Measurements from ENCODE around the gene DSCAML1. TPM values are rescaled to one million over a fixed set of nuclear protein-coding genes. Genes with fewer than 3 reads are reported as not detected.

The DSCAML1 gene
- total RNA-seq, 2 experiments from 2014 or later: 0.29 to 0.67 TPM

DNA sequence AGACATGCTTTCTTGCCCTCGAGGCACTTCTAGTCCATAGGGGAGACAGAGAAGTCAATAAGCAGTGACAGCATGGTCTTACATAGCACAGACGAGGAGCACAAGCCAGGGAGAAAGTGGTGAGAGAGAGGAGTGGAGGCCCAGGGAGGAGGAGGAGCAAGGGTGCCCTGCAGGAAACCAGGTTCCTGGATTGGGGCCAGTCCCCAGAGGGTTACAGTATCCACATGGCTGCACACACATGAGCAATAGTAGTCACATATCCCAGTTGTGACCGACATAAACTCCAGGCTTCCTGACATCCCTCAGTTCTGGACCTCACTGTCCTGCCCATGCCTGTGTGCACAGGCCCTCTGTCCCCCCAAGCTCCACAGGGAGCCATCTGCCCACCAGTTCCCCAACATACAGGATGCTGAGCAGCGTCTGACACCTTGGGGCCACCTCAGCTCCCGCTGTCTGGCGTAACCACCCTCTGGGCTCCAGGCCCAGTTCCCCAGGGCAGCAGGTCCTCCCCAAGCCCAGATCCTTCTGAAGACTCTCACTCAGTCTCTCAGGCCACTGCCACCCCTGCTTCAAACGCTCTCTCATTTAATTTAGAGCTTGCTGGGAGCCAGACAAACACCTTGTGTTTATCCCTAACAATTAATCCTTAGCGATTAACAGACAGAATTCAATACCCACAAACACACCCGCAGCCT is 53.7 kb downstream of the DSCAML1 start:
- H3K36me3 Mint-ChIP-seq: no peaks in the 10 kb centered on the region
- no peak overlapping the region for H3K27ac Mint-ChIP-seq
- H3K4me1 Mint-ChIP-seq (ENCODE audit: low read depth): no peaks in the 10 kb centered on the region
- DNase-seq: peak; percentile 10
- H3K4me3 Mint-ChIP-seq: no peak overlapping the region
- ChIA-PET POLR2A (no interaction called here), CTCF (no interaction called here)
- H3K9me3 Mint-ChIP-seq: no peaks in the 10 kb centered on the region
- peaks cover 24% of the 10 kb centered on the region for H3K27me3 Mint-ChIP-seq
- intact Hi-C loops (cut with micrococcal nuclease): no loop called here

DNA sequence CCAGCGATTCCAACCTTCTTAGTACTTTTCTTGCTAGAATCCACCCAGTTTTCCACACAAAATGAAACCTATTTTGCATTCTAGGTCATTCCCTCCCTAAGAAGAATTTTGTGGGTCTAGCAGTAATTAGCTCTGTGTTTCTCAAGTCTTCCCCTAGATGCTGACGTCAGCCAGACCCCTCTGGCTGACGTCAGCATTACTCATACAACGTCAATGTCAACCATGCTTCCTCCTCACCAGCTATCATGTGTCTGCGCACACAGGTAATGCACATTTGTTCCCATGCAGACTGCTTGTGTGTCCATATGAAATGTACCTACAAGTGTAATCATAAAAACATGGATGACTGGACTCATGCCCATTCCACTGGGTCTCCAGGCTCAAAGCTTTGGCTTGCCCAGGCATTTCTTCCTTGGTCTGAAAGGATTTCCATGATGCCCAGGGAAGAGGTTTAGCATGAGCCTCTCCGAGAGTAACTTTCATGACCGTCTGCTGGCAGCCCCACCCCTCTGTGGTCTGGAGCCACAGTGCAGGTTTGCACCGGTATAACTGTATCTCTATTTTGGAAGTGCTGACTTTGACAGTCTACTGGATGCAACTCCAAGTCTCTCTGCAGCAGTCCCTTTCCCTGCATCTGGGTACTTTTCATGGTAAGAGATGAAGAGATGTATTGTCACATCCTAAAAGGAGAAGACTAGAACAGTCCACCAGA is 58.6 kb downstream of the DSCAML1 start:
- Mint-ChIP-seq H3K4me1 (ENCODE audit: low read depth) (no peaks in the 10 kb centered on the region), H3K9me3 (no peaks in the 10 kb centered on the region), H3K36me3 (no peaks in the 10 kb centered on the region), H3K27me3 (peaks cover 19% of the 10 kb centered on the region), H3K27ac (no peak overlapping the region), H3K4me3 (no peak overlapping the region)
- intact Hi-C loops (cut with micrococcal nuclease): no loop called here
- no peak for DNase-seq
- ChIA-PET POLR2A (no interaction called here), CTCF (no interaction called here)

DNA sequence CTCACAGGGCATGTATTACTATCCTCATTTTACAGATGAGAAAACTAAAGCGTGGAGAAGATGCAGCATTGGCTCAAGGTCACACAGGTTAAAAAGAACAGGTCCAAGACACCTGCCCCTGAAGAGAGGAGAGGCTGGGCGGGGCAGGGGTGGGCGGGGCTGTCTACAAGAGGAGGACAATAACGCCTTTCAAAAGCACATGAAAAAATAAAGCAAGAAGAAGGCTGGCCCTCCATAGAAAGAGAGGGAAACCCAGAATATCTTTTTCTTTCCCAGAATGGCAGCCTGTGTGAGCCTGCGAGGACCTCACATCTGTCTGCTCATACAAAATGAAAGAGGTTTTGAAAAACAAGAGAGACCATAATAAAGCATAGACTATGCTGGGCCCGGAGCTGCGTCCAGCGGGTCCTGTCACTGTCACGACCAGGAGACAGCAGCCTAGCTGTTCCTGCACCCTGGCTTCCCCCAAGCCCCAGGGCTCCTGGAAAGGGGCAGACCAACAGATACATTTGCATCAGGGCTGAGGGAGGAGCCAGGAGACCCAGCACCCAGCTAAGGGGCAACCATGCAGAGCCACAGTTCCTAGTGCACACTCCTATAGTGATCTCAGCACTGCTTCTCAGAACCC is 61.6 kb downstream of the DSCAML1 start:
- ChIA-PET POLR2A (no interaction called here), CTCF (no interaction called here)
- no peak for DNase-seq
- Mint-ChIP-seq H3K27ac (no peak overlapping the region), H3K4me3 (no peak overlapping the region), H3K36me3 (no peaks in the 10 kb centered on the region), H3K27me3 (peaks cover 10% of the 10 kb centered on the region), H3K9me3 (no peaks in the 10 kb centered on the region), H3K4me1 (ENCODE audit: low read depth) (no peaks in the 10 kb centered on the region)
- intact Hi-C loops (cut with micrococcal nuclease): no loop called here

DNA sequence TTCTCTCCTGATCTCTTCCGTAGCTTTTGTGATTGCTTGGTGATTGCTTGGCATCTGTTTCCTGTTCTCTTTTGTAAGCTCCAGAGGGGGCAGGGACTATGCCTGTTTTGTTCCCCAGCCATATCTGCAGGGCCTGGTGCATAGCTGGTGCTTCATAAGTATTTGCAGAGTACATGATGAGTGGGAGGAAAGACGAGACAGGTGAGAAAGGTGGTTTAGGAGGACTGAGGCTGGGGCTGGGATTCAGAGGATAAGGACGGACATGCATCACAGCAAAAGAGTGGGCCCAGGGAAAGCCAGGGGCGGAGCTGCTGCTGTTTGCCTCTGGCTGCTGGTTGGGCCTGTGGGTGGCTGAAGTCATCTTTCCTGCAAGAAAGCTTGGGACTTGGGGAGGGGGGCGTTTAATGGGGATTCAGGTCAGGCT is 62.4 kb downstream of the DSCAML1 start:
- DNase-seq: no peak
- Mint-ChIP-seq H3K27ac (no peak overlapping the region), H3K9me3 (no peaks in the 10 kb centered on the region), H3K4me3 (no peak overlapping the region), H3K4me1 (ENCODE audit: low read depth) (no peaks in the 10 kb centered on the region), H3K36me3 (no peaks in the 10 kb centered on the region), H3K27me3 (peaks cover 4% of the 10 kb centered on the region)
- intact Hi-C loops (cut with micrococcal nuclease): no loop called here
- ChIA-PET POLR2A (no interaction called here), CTCF (no interaction called here)

DNA sequence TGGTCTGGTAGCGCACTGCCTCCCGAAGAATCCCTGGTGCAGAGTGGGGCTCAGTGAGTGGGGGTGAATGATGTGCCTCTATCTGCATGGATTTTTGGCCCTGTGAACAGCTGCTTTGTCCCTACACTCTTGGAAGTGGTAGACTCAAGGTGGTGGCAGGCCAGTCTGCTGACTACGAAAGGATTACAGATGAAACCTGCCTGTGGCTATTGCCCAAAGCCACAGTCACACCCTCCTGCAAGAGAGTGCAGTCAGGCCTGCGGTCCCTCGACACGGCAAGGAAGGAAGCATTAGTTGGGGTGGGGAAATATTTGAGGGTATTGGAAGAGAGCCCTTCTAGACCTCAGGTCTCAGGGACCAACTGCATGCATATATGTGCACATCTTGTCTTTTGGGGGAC is 63.7 kb downstream of the DSCAML1 start:
- Mint-ChIP-seq H3K27ac (no peak overlapping the region), H3K36me3 (no peaks in the 10 kb centered on the region), H3K27me3 (no peaks in the 10 kb centered on the region), H3K9me3 (no peaks in the 10 kb centered on the region), H3K4me1 (ENCODE audit: low read depth) (no peaks in the 10 kb centered on the region), H3K4me3 (no peak overlapping the region)
- ChIA-PET POLR2A (no interaction called here), CTCF (no interaction called here)
- no peak for DNase-seq
- intact Hi-C loops (cut with micrococcal nuclease): no loop called here

DNA sequence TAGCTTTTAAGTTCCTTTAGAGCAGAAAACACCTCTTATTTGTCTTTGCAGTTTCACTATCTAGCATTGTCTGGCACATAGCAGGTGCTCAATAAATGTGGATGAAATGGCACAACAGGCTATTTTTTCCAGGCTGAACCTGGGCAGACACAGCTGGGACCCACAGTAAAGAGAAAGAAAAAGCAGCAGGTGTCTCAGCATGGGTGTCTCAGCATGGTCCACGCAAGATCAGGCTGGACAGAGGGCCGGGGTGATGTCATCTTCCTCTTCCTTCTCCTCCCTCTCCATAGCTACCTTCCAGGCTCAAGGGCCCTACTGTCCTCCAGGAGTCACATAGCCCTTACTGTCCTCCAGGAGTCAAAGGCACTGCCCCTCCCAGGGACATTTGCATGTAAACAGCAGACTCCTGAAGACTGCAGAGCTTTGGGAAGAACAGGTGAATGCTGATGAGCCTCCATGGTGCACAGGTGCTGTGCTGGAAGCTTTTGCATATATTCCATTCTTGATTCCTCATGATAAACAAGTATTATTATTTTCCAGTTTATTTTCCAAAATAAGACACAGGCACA is 65.2 kb downstream of the DSCAML1 start:
- Mint-ChIP-seq H3K36me3 (no peaks in the 10 kb centered on the region), H3K9me3 (no peaks in the 10 kb centered on the region), H3K27me3 (peaks cover 2% of the 10 kb centered on the region), H3K4me1 (ENCODE audit: low read depth) (no peaks in the 10 kb centered on the region), H3K4me3 (no peak overlapping the region), H3K27ac (no peak overlapping the region)
- CTCF ChIA-PET: no interaction called here
- POLR2A ChIA-PET: no interaction called here
- DNase-seq: no peak
- intact Hi-C loops (cut with micrococcal nuclease): no loop called here

DNA sequence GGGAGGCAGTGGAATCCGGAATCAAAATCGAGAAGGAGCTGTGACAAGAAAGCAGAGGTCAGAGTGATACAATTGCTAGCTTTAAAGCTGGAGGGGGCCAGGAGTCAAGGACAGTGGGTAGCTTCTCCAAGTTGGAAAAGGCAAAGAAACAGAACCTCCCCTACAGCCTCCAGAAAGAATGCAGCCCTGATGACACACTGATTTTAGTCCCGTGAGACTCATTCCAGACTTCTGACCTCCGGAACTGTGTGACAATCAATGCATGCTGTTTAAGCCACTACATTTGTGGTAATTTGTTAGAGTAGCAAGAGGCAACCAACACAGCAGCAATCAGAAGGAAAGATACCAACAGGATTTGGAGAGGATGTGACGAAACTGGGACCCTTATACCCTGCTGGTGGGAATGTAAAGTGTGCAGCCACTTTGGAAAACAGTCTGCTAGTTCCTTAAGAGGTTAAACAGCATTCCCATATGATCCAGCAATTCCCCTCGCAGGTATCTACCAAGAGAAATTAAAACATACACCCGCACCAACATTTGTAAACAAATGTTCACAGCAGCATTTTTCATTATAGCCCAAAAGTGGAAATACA is 66.7 kb downstream of the DSCAML1 start:
- intact Hi-C loops (cut with micrococcal nuclease): no loop called here
- no peaks in the 10 kb centered on the region for H3K4me1 Mint-ChIP-seq (ENCODE audit: low read depth)

DNA sequence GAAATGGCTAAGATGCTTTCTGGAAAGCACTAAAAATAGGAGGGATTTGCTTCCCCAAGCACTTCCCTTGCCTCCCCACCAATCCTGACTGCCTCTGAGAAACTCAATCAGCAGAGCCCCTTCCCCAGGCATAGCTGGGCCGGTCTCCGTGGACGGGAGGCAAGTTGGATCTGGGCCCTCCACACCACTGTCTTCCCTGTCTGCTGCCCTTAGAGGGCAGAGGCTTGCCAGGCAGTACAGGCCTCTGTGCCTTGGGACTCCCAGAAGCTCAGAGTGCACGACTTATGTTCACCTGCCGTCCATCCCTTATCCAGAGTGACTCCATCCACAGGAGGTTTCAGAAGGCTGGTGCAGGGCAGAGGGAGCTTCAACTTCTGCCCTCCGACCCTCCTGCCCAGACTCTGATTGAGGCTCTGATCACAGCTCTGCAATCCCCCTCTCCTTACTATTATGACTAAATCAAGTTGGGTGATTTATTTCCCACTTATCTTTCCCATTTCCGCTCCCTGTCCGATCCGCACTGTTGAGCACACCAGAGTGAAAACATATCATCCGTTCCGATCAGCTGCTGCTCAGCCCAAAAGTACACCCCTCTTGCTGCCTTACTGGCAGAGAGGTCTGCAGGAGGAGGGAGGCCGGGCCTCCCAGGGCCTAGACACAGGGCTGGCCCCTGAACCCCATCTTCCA is 71.8 kb downstream of the DSCAML1 start:
- Mint-ChIP-seq H3K27me3 (peaks cover 8% of the 10 kb centered on the region), H3K9me3 (no peaks in the 10 kb centered on the region), H3K4me3 (no peak overlapping the region), H3K27ac (no peak overlapping the region), H3K4me1 (ENCODE audit: low read depth) (no peaks in the 10 kb centered on the region), H3K36me3 (no peaks in the 10 kb centered on the region)
- ChIA-PET POLR2A (no interaction called here), CTCF (no interaction called here)
- no peak for DNase-seq
- intact Hi-C loops (cut with micrococcal nuclease): no loop called here

More for the DNA sequence above, 66.7 kb downstream of the DSCAML1 start:
- Mint-ChIP-seq H3K27me3 (peaks cover 7% of the 10 kb centered on the region), H3K36me3 (no peaks in the 10 kb centered on the region), H3K4me3 (no peak overlapping the region), H3K9me3 (no peaks in the 10 kb centered on the region), H3K27ac (no peak overlapping the region)
- ChIA-PET CTCF (no interaction called here), POLR2A (no interaction called here)
- DNase-seq: no peak

DNA sequence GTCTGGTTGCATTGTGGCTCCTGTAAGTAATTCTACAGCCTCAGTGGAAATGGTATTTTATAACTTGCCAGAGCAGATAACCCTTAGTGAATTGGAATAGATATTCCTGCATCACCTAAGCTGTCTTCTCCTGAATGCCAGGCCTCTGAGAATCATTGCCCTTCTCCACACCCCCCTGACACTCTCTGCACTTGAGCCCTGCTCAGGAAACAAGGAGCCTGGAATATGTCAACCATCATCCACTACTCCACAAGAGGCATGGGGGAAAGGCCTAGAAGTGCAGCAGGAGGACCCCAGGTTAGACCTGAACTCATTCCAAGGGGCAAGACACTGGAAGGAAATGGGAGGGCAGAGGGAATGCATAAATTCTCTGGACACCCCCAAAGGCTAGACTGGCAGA is 72.4 kb downstream of the DSCAML1 start:
- CTCF ChIA-PET: no interaction called here
- no peaks in the 10 kb centered on the region for H3K36me3 Mint-ChIP-seq
- H3K27ac Mint-ChIP-seq: no peak overlapping the region
- no peaks in the 10 kb centered on the region for H3K9me3 Mint-ChIP-seq
- DNase-seq: no peak
- no peak overlapping the region for H3K4me3 Mint-ChIP-seq
- H3K4me1 Mint-ChIP-seq (ENCODE audit: low read depth): no peaks in the 10 kb centered on the region
- peaks cover 8% of the 10 kb centered on the region for H3K27me3 Mint-ChIP-seq
- intact Hi-C loops (cut with micrococcal nuclease): no loop called here
- POLR2A ChIA-PET: no interaction called here

DNA sequence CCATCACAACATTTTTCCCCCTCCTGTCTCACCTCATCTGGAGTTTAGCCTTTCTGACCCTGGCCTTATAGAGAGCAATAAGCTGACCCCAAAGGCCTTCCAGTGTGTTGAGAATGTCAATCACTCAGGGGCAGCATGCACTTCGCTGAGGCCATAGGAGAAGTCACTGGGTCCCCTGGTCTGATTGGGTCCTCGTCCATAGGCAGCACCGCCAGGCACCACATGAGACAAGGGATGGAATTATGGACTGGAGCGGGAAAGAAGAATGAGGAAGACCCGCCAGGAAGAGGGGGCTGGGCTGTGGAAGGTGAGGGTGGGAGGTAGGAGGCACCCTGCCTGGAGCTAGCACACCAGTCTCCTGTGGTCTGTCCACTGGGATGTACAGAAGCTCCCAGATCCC is 72.9 kb downstream of the DSCAML1 start:
- Mint-ChIP-seq H3K4me1 (ENCODE audit: low read depth) (no peaks in the 10 kb centered on the region), H3K9me3 (no peaks in the 10 kb centered on the region), H3K4me3 (no peak overlapping the region), H3K27ac (no peak overlapping the region), H3K36me3 (no peaks in the 10 kb centered on the region), H3K27me3 (peaks cover 8% of the 10 kb centered on the region)
- ChIA-PET CTCF (interaction anchor here (0.7 kb wide), 1 partner anchor 187 kb away, joined by 3 read pairs; no protein-coding TSS in a partner anchor), POLR2A (no interaction called here)
- intact Hi-C loops (cut with micrococcal nuclease): no loop called here
- no peak for DNase-seq

DNA sequence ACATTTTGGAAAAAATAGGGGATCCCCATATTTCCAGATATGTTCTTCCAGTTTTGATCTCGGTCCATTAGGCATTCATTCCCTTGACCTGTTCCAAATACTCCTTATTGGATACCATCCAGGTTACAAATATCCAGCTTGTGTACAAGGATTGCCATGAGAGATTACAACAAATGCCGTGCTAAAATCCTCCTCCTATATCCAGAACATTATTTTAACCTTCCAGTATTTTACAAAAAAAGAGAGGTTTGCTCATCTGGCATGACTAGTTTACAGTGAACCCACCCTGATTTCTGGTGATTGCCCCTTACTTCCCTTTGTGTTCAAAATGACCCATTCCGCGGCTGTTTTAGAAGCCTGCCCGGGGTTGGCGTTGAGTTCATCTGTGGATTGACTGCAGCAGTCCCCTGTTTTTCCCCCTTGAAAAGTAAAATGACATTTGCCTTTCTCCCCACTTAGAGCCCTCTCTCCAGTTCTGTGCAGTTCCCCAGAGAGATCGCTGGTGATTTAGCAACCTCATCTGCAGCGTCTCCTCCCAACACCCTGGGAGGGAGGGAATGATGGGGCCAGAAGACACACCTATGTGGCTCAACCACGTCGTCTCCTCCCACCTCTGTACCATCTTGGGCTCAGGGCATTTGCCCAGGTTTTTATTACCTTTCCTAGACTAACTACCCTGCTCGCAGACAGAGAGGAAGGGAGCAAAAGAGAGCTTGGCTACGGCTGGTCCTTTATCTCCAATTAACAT is 73.6 kb downstream of the DSCAML1 start:
- Mint-ChIP-seq H3K9me3 (no peaks in the 10 kb centered on the region), H3K4me3 (no peak overlapping the region), H3K4me1 (ENCODE audit: low read depth) (no peaks in the 10 kb centered on the region), H3K36me3 (no peaks in the 10 kb centered on the region), H3K27me3 (peaks cover 8% of the 10 kb centered on the region), H3K27ac (no peak overlapping the region)
- ChIA-PET CTCF (interaction anchor here (0.7 kb wide), 1 partner anchor 186 kb away, joined by 3 read pairs; no protein-coding TSS in a partner anchor), POLR2A (no interaction called here)
- no peak for DNase-seq
- intact Hi-C loops (cut with micrococcal nuclease): no loop called here
